NCI-H146 treated with DMSO at 0.1 percent for 48 hours (cell line): ENCODE measurements around the gene TMEFF1.
"Not testable (repeated sequence)": the region's sequence is repeated elsewhere in the genome, so short reads cannot be mapped to it uniquely, and the experiment has no call there.

Experiments used
- DNase-seq: peaks from one replicate; lab custom pipeline; 2025; ENCODE audit not compliant: unreplicated experiment; lab: John Stamatoyannopoulos, UW

TMEFF1 gene

GRCh38 chr9:100472788-100473275 is at the start of gene TMEFF1:
TSS of gene TMEFF1 (plus strand) at chr9:100473149. CDS start at chr9:100473545, 396 bp downstream.
- DNase-seq, result no peak

- DNase-seq, result no peak
Observed at GRCh38 chr9:100425758-100426157, 47.2 kb upstream of the TMEFF1 start.

- no peak for DNase-seq
Observed at GRCh38 chr9:100426189-100426529, 46.8 kb upstream of the TMEFF1 start.

- no peak for DNase-seq
Observed at GRCh38 chr9:100426530-100427365, 46.2 kb upstream of the TMEFF1 start, which contains the start of gene MSANTD3. TSS of gene MSANTD3 (plus strand) at chr9:100427143. CDS start at chr9:100441939, 14,796 bp downstream.

GRCh38 chr9:100427366-100428263 is 45.3 kb upstream of the TMEFF1 start:
- no peak for DNase-seq

GRCh38 chr9:100428871-100429654 is 43.9 kb upstream of the TMEFF1 start:
- no peak for DNase-seq

GRCh38 chr9:100430286-100430940 is 42.5 kb upstream of the TMEFF1 start:
- DNase-seq, result no peak

GRCh38 chr9:100431886-100432285 is 41.1 kb upstream of the TMEFF1 start:
- no peak for DNase-seq

GRCh38 chr9:100432736-100433135 is 40.2 kb upstream of the TMEFF1 start:
- DNase-seq, result no peak

- DNase-seq, result no peak
Observed at GRCh38 chr9:100436571-100436970, 36.4 kb upstream of the TMEFF1 start.

- DNase-seq, result no peak
Observed at GRCh38 chr9:100437860-100438805, 34.8 kb upstream of the TMEFF1 start.

- no peak for DNase-seq
Observed at GRCh38 chr9:100440071-100440470, 32.9 kb upstream of the TMEFF1 start.

- not testable (repeated sequence) for DNase-seq
Observed at GRCh38 chr9:100440487-100440886, 32.5 kb upstream of the TMEFF1 start.

- DNase-seq, result no peak
Observed at GRCh38 chr9:100441911-100442361, 31.0 kb upstream of the TMEFF1 start.

GRCh38 chr9:100443781-100444768 is 28.9 kb upstream of the TMEFF1 start:
- DNase-seq, result no peak

GRCh38 chr9:100445161-100445902 is 27.6 kb upstream of the TMEFF1 start:
- no peak for DNase-seq

GRCh38 chr9:100445903-100446549 is 26.9 kb upstream of the TMEFF1 start:
- no peak for DNase-seq
